WERI-Rb-1 (cell line): ENCODE results near the gene IGBP1.
"Not testable (repeated sequence)": the region's sequence is repeated elsewhere in the genome, so short reads cannot be mapped to it uniquely, and the experiment has no call there.

ENCODE experiments used
- DNase-seq: peaks from one replicate; pipeline ENCODE4 v3.0.0-alpha.2; 2020
- H3K27ac ChIP-seq: fragments of 250-450 bp; sonication (Bioruptor Pico); 2 replicates; pipeline ENCODE4 v1.5.1; 2020; ENCODE audit warnings: mild to moderate bottlenecking, moderate library complexity
- H3K27me3 ChIP-seq: fragments of 250-450 bp; sonication (Bioruptor Pico); 2 replicates; pipeline ENCODE4 v1.5.1; 2021; ENCODE audit warnings: mild to moderate bottlenecking, low read depth, moderate library complexity; ENCODE audit not compliant: insufficient read depth, severe bottlenecking
- H3K36me3 ChIP-seq: fragments of 250-450 bp; sonication (Bioruptor Pico); 2 replicates; pipeline ENCODE4 v1.5.1; 2020; ENCODE audit warnings: mild to moderate bottlenecking, moderate library complexity
- H3K4me3 ChIP-seq: 2 replicates; pipeline ENCODE4 v1.5.1; 2011; ENCODE audit warnings: low read depth, mild to moderate bottlenecking, control low read depth, low read length
- H3K9me3 ChIP-seq: fragments of 250-450 bp; sonication (Bioruptor Pico); 2 replicates; pipeline ENCODE4 v1.5.1; 2021; ENCODE audit warnings: mild to moderate bottlenecking, moderate library complexity; ENCODE audit not compliant: severe bottlenecking
- TF ChIP-seq, protein P1 (sequence below): IDR thresholded peaks from 2 replicates; pipeline ENCODE4 v1.5.1; 2011; ENCODE audit warnings: low read depth, mild to moderate bottlenecking, control low read depth, inconsistent platforms, low read length

IGBP1 gene

DNA sequence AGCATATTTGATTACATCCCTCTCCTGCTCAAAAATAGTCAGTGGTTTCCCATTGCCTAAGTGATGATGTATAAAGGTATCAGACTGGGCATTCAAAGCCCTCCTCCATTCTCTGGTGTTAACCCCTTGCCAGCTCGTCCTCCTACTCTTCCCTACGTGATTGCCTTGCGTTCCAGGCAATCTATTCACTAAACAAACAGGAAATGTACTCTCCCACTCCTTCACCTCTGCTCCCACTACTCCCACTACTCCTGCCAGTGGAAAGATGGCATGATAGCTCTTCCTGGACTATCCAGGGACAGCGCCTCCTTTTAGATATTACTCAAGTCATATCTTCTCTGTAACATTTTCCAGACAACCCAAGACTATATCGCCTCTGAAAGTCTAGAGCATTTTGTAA, 49.8 kb downstream of the IGBP1 start:
- no peaks in the 10 kb centered on the region for H3K9me3 ChIP-seq
- no peaks in the 10 kb centered on the region for H3K36me3 ChIP-seq
- no peak for DNase-seq
- no peak overlapping the region for H3K27ac ChIP-seq
- peaks cover 12% of the 10 kb centered on the region for H3K27me3 ChIP-seq
- H3K4me3 ChIP-seq: no peak overlapping the region
- TF ChIP-seq, protein P1, sequence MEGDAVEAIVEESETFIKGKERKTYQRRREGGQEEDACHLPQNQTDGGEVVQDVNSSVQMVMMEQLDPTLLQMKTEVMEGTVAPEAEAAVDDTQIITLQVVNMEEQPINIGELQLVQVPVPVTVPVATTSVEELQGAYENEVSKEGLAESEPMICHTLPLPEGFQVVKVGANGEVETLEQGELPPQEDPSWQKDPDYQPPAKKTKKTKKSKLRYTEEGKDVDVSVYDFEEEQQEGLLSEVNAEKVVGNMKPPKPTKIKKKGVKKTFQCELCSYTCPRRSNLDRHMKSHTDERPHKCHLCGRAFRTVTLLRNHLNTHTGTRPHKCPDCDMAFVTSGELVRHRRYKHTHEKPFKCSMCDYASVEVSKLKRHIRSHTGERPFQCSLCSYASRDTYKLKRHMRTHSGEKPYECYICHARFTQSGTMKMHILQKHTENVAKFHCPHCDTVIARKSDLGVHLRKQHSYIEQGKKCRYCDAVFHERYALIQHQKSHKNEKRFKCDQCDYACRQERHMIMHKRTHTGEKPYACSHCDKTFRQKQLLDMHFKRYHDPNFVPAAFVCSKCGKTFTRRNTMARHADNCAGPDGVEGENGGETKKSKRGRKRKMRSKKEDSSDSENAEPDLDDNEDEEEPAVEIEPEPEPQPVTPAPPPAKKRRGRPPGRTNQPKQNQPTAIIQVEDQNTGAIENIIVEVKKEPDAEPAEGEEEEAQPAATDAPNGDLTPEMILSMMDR: no peak

DNA sequence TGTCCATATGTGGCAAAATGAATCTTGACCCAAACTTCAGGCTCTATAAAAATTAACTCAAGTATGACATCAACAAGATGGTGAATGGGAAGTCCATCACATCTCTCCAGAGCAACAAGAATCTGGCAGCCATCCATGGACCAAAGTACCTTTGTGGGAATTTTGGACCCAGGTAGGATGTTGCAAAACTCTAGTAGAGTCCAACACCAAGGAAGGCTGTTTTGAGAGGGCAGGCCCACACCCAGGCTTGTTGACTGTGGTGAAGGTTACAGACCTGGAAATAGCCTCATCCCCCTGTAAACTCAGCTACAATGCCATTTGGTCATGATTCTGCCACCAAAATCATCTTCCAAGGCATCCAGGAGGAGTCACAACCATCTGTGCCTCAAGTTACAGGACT, 57.0 kb downstream of the IGBP1 start:
- TF ChIP-seq, protein P1: no peak
- no peak for DNase-seq

DNA sequence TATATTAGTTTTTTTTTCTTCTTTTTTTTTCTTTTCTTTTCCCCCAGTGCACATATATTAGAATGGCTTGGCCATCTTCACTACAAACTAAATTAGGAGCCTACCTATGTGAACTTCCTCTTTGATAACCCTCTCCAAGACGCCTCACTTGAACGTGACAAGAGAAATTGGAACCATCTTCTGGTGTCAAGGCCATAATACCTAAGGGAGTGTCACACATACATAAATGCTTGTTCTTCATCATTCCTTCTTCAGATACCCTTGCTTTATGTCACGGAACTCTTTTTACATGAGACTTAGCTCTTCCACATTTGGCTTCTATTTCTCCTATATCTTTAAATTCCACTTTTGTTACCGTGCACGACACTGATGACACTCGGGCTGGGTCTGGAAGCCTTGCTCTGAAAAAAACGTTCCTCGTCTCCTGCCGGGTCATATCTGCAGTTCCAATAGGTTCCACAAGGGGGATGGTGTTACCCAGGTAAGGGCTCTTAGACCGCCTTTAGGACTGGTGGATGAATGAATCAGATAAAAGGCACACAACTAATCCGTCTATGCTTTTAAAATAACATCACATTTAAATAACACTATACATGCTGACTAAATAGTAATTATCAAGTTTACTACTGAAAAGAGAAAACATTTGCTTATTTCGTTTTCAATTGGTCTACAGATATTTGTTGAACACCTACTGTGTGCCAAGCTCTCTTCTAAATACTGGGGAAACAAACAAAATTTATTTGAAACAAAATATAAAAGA, 63.9 kb downstream of the IGBP1 start:
- TF ChIP-seq, protein P1: peak; percentile 60
- Histone ChIP-seq H3K27ac (no peak overlapping the region), H3K27me3 (peaks cover 6% of the 10 kb centered on the region), H3K9me3 (no peaks in the 10 kb centered on the region), H3K4me3 (no peak overlapping the region), H3K36me3 (no peaks in the 10 kb centered on the region)
- DNase-seq: peak; percentile 80

More for the DNA sequence above, 57.0 kb downstream of the IGBP1 start:
- Histone ChIP-seq H3K27me3 (no peaks in the 10 kb centered on the region), H3K9me3 (no peaks in the 10 kb centered on the region), H3K36me3 (no peaks in the 10 kb centered on the region), H3K4me3 (no peak overlapping the region), H3K27ac (no peak overlapping the region)

DNA sequence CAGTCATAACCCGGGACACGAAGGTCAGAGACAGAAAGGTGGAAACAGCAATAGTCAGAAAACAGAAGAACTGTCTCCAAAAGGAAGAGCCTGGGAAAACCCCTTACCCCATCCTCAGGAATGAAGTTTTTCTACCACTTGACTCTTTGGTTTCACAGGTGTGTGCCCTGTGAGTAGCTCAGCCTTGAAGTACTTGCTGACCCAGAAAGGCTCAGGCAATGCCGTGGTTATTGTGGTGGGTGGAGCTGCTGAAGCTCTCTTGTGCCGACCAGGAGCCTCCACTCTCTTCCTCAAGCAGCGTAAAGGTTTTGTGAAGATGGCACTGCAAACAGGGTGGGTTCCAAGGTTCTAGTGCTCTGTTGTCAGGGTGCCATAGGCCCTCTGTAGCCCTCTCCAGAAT, 68.5 kb downstream of the IGBP1 start:
- TF ChIP-seq, protein P1: no peak
- Histone ChIP-seq H3K9me3 (no peaks in the 10 kb centered on the region), H3K27ac (no peak overlapping the region), H3K36me3 (no peaks in the 10 kb centered on the region), H3K27me3 (peaks cover 19% of the 10 kb centered on the region), H3K4me3 (no peak overlapping the region)
- DNase-seq: no peak

DNA sequence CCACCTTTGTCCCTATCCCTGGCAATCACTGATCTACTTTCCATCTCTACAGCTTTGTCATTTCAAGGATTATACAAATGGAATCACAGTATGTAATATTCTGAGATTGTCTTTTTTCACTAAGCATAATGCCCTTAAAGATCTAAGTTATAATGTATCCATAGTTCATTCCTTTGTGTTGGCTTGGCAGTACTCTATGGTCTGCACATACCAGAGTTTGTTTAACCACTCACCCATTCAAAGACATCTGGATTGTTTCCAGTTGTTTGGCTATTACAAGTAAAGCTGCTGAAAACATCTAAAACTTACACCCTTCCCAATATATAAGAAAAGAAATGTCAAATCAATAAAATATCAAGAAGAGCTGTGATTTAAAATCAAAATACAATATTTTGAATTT, 75.2 kb downstream of the IGBP1 start:
- no peaks in the 10 kb centered on the region for H3K9me3 ChIP-seq
- no peak overlapping the region for H3K27ac ChIP-seq
- TF ChIP-seq, protein P1: no peak
- H3K4me3 ChIP-seq: no peak overlapping the region
- DNase-seq: no peak
- peaks cover 7% of the 10 kb centered on the region for H3K27me3 ChIP-seq
- no peaks in the 10 kb centered on the region for H3K36me3 ChIP-seq

DNA sequence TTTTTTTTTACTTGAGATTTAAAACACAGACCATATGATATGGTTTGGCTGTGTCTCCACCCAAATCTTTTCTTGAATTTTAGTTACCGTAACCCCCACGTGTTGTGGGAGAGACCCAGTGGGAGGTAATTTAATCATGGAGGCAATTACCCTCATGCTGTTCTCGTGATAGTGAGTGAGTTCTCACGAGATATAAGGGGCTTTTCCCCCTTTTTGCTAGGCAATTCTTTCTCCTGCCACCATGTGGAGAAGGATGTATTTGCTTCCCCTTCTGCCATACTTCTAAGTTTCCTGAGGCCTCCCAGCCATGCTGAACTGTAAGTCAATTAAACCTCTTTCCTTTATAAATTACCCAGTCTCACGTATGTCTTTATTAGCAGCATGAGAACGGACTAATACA, 76.3 kb downstream of the IGBP1 start:
- H3K36me3 ChIP-seq, H3K27me3 ChIP-seq, DNase-seq, H3K4me3 ChIP-seq, H3K9me3 ChIP-seq, H3K27ac ChIP-seq: not testable (repeated sequence)
